Measurements from ENCODE around the gene CAPZA2.

Gene CAPZA2

GRCh38 chr7:116862951-116863670, 724 bp downstream of the CAPZA2 start:
- no peak for DNase-seq

GRCh38 chr7:116863936-116864500, 1.6 kb downstream of the CAPZA2 start:
- no peak for DNase-seq

- DNase-seq, result no peak
Measured at GRCh38 chr7:116871061-116871700, 8.8 kb downstream of the CAPZA2 start.

- no peak for DNase-seq
Measured at GRCh38 chr7:116872026-116872425, 9.6 kb downstream of the CAPZA2 start.

GRCh38 chr7:116873619-116874018, 11.2 kb downstream of the CAPZA2 start:
- no peak for DNase-seq

- DNase-seq, result no peak
Measured at GRCh38 chr7:116876664-116877442, 14.5 kb downstream of the CAPZA2 start.

- DNase-seq, result no peak
Measured at GRCh38 chr7:116877443-116878217, 15.2 kb downstream of the CAPZA2 start.

- DNase-seq, result no peak
Measured at GRCh38 chr7:116884691-116885090, 22.3 kb downstream of the CAPZA2 start.

- DNase-seq, result no peak
Measured at GRCh38 chr7:116885724-116886123, 23.3 kb downstream of the CAPZA2 start.

GRCh38 chr7:116886543-116887156, 24.3 kb downstream of the CAPZA2 start:
- DNase-seq, result no peak

GRCh38 chr7:116888895-116889294, 26.5 kb downstream of the CAPZA2 start:
- DNase-seq, result no peak

GRCh38 chr7:116895849-116896248, 33.5 kb downstream of the CAPZA2 start:
- DNase-seq, result no peak

GRCh38 chr7:116897661-116898060, 35.3 kb downstream of the CAPZA2 start:
- no peak for DNase-seq

GRCh38 chr7:116899308-116899707, 36.9 kb downstream of the CAPZA2 start:
- DNase-seq, result no peak

GRCh38 chr7:116901143-116901542, 38.8 kb downstream of the CAPZA2 start:
- no peak for DNase-seq

GRCh38 chr7:116902867-116903266, 40.5 kb downstream of the CAPZA2 start:
- no peak for DNase-seq

- no peak for DNase-seq
Measured at GRCh38 chr7:116906391-116906790, 44.0 kb downstream of the CAPZA2 start.

- DNase-seq, result no peak
Measured at GRCh38 chr7:116910383-116910782, 48.0 kb downstream of the CAPZA2 start.

GRCh38 chr7:116911801-116912200, 49.4 kb downstream of the CAPZA2 start:
- DNase-seq, result no peak

GRCh38 chr7:116912269-116912909, 50.0 kb downstream of the CAPZA2 start:
- DNase-seq, result no peak

GRCh38 chr7:116918704-116919103, 56.3 kb downstream of the CAPZA2 start:
- no peak for DNase-seq

- DNase-seq, result no peak
Measured at GRCh38 chr7:116920359-116920758, 58.0 kb downstream of the CAPZA2 start.
